SK-N-SH treated with all-trans-retinoic acid at 6 μM for 48 hours (cell line): ENCODE data around the gene HASPIN.

Experiments
- ATAC-seq: fragments of 200-7000 bp; cut with Tn5 transposase; 3 replicates; pipeline ENCODE4 v1.9.1; 2020; ENCODE audit warnings: mild to moderate bottlenecking, moderate library complexity
- ARNTL ChIP-seq: fragments of 450-650 bp; formaldehyde crosslinking; IDR thresholded peaks from 2 replicates; pipeline ENCODE4 v1.5.0; 2020; ENCODE audit warnings: low read depth, mild to moderate bottlenecking, moderate library complexity, borderline replicate concordance
- BACH2 ChIP-seq: fragments of 250-450 bp; sonication (Bioruptor Pico); IDR thresholded peaks from 2 replicates; pipeline ENCODE4 v1.9.0; 2021; ENCODE audit warnings: mild to moderate bottlenecking, borderline replicate concordance
- CSDC2 ChIP-seq: fragments of 250-450 bp; sonication (Bioruptor Pico); IDR thresholded peaks from 2 replicates; pipeline ENCODE4 v1.5.0; 2020; ENCODE audit warnings: mild to moderate bottlenecking, moderate library complexity
- CSRNP3 ChIP-seq: fragments of 250-450 bp; sonication (Bioruptor Pico); IDR thresholded peaks from 2 replicates; pipeline ENCODE4 v1.5.1; 2021; ENCODE audit warnings: mild to moderate bottlenecking, moderate library complexity
- ESRRG ChIP-seq: fragments of 250-450 bp; sonication (Bioruptor Pico); IDR thresholded peaks from 2 replicates; pipeline ENCODE4 v1.6.1; 2021; ENCODE audit warnings: mild to moderate bottlenecking
- GLIS3 ChIP-seq: fragments of 250-450 bp; sonication (Bioruptor Pico); IDR thresholded peaks from 2 replicates; pipeline ENCODE4 v1.5.0; 2020; ENCODE audit warnings: mild to moderate bottlenecking, moderate library complexity
- ISL1 ChIP-seq: fragments of 250-450 bp; sonication (Bioruptor Pico); IDR thresholded peaks from 2 replicates; pipeline ENCODE4 v2.1.2; 2022; ENCODE audit warnings: mild to moderate bottlenecking, moderate library complexity
- OSR1 ChIP-seq: fragments of 250-450 bp; sonication (Bioruptor Pico); IDR thresholded peaks from 2 replicates; pipeline ENCODE4 v1.8.0; 2022; ENCODE audit warnings: moderate library complexity, mild to moderate bottlenecking, inconsistent platforms
- PATZ1 ChIP-seq: fragments of 250-450 bp; sonication (Bioruptor Pico); IDR thresholded peaks from 2 replicates; pipeline ENCODE4 v1.8.0; 2020; ENCODE audit warnings: mild to moderate bottlenecking, moderate library complexity, borderline replicate concordance
- PPARA ChIP-seq: fragments of 250-450 bp; sonication (Bioruptor Pico); IDR thresholded peaks from 2 replicates; pipeline ENCODE4 v1.5.0; 2020; ENCODE audit warnings: mild to moderate bottlenecking, borderline replicate concordance
- RARB ChIP-seq: fragments of 250-450 bp; sonication (Bioruptor Pico); IDR thresholded peaks from 2 replicates; pipeline ENCODE4 v1.8.0; 2021; ENCODE audit warnings: mild to moderate bottlenecking, moderate library complexity
- SNAI2 ChIP-seq: fragments of 250-450 bp; sonication (Bioruptor Pico); IDR thresholded peaks from 2 replicates; pipeline ENCODE4 v1.5.0; 2020; ENCODE audit warnings: mild to moderate bottlenecking, moderate library complexity
- TCF4 ChIP-seq: fragments of 250-450 bp; sonication (Bioruptor Pico); IDR thresholded peaks from 2 replicates; pipeline ENCODE4 v1.8.0; 2021; ENCODE audit warnings: mild to moderate bottlenecking, moderate library complexity, borderline replicate concordance
- TOX ChIP-seq: fragments of 250-450 bp; sonication (Bioruptor Pico); IDR thresholded peaks from 2 replicates; pipeline ENCODE4 v1.8.0; 2021; ENCODE audit warnings: mild to moderate bottlenecking, moderate library complexity, borderline replicate concordance
- TSHZ2 ChIP-seq: fragments of 250-450 bp; sonication (Bioruptor Pico); IDR thresholded peaks from 2 replicates; pipeline ENCODE4 v1.5.0; 2020; ENCODE audit warnings: mild to moderate bottlenecking, moderate library complexity
- ZC3H10 ChIP-seq: fragments of 250-450 bp; sonication (Bioruptor Pico); IDR thresholded peaks from 2 replicates; pipeline ENCODE4 v1.5.1; 2021; ENCODE audit warnings: mild to moderate bottlenecking, moderate library complexity
- ZFP3 ChIP-seq: fragments of 250-450 bp; sonication (Bioruptor Pico); IDR thresholded peaks from 2 replicates; pipeline ENCODE4 v1.5.0; 2020; ENCODE audit warnings: mild to moderate bottlenecking, moderate library complexity
- ZFP30 ChIP-seq: fragments of 450-650 bp; formaldehyde crosslinking; IDR thresholded peaks from 2 replicates; pipeline ENCODE4 v1.5.0; 2022; ENCODE audit warnings: mild to moderate bottlenecking, moderate library complexity
- ZNF565 ChIP-seq: fragments of 450-650 bp; formaldehyde crosslinking; conservative IDR thresholded peaks from 2 replicates; pipeline ENCODE4 v1.5.0; 2020; ENCODE audit warnings: low read depth, mild to moderate bottlenecking, moderate library complexity
- ZNF70 ChIP-seq: fragments of 450-650 bp; formaldehyde crosslinking; IDR thresholded peaks from 2 replicates; pipeline ENCODE4 v1.5.0; 2020; ENCODE audit warnings: mild to moderate bottlenecking, moderate library complexity
- ZNF8 ChIP-seq: fragments of 450-650 bp; formaldehyde crosslinking; IDR thresholded peaks from 2 replicates; pipeline ENCODE4 v1.5.0; 2020; ENCODE audit warnings: mild to moderate bottlenecking, moderate library complexity

HASPIN gene

GRCh38 chr17:3693829-3694231 lies 29.9 kb upstream of the HASPIN start:
- no peak for ATAC-seq
- TF ChIP-seq ISL1 (CRISPR knock-in tag) (no peak), TSHZ2 (CRISPR knock-in tag) (no peak), SNAI2 (CRISPR knock-in tag) (no peak), ESRRG (CRISPR knock-in tag) (no peak), CSRNP3 (CRISPR knock-in tag) (no peak), ZNF565 (no peak), CSDC2 (CRISPR knock-in tag) (no peak), ZC3H10 (CRISPR knock-in tag) (no peak), ZNF70 (CRISPR knock-in tag) (no peak), OSR1 (CRISPR knock-in tag) (no peak), PPARA (CRISPR knock-in tag) (no peak), RARB (CRISPR knock-in tag) (no peak), ARNTL (CRISPR knock-in tag) (no peak), PATZ1 (CRISPR knock-in tag) (no peak), ZFP3 (no peak), TCF4 (CRISPR knock-in tag) (no peak), ZNF8 (no peak), BACH2 (CRISPR knock-in tag) (no peak), TOX (CRISPR knock-in tag) (no peak), ZFP30 (CRISPR knock-in tag) (no peak)

GRCh38 chr17:3695129-3695722 lies 28.5 kb upstream of the HASPIN start:
- ATAC-seq, result peak; percentile 34

More at GRCh38 chr17:3695129-3695722, 28.5 kb upstream of the HASPIN start:
- TF ChIP-seq ISL1 (CRISPR knock-in tag), result no peak
- no peak for TF ChIP-seq ZNF8
- TF ChIP-seq PPARA (CRISPR knock-in tag), result no peak
- no peak for TF ChIP-seq ZFP3
- TF ChIP-seq GLIS3, result no peak
- TF ChIP-seq ZNF565, result no peak
- TF ChIP-seq PATZ1 (CRISPR knock-in tag), result no peak
- TF ChIP-seq SNAI2 (CRISPR knock-in tag), result no peak
- no peak for TF ChIP-seq CSDC2 (CRISPR knock-in tag)
